AML-193 (cell line): Measurements from ENCODE around the gene SORCS2.

Experiments used
- DNase-seq, 2 experiments: peaks; one replicate each; lab custom pipeline; 2025; lab: John Stamatoyannopoulos, UW

The SORCS2 gene

GRCh38 chr4:7244331-7244665 lies 52.0 kb downstream of the SORCS2 start:
- DNase-seq = no peak

- no peak for DNase-seq
Observed at GRCh38 chr4:7244751-7245320, 52.5 kb downstream of the SORCS2 start.

GRCh38 chr4:7247521-7247920 lies 55.2 kb downstream of the SORCS2 start:
- no peak for DNase-seq

- no peak for DNase-seq
Observed at GRCh38 chr4:7247946-7248345, 55.6 kb downstream of the SORCS2 start.

- no peak for DNase-seq
Observed at GRCh38 chr4:7248857-7249256, 56.5 kb downstream of the SORCS2 start.

GRCh38 chr4:7251321-7251720 lies 59.0 kb downstream of the SORCS2 start:
- no peak for DNase-seq

- DNase-seq = no peak
Observed at GRCh38 chr4:7252051-7252450, 59.7 kb downstream of the SORCS2 start.

GRCh38 chr4:7252510-7253340 lies 60.4 kb downstream of the SORCS2 start:
- no peak for DNase-seq

- DNase-seq = no peak
Observed at GRCh38 chr4:7253341-7253700, 61.0 kb downstream of the SORCS2 start.

GRCh38 chr4:7253837-7254236 lies 61.5 kb downstream of the SORCS2 start:
- no peak for DNase-seq

GRCh38 chr4:7254736-7255487 lies 62.6 kb downstream of the SORCS2 start:
- no peak for DNase-seq

GRCh38 chr4:7255488-7255881 lies 63.1 kb downstream of the SORCS2 start:
- DNase-seq = no peak

- DNase-seq = no peak
Observed at GRCh38 chr4:7255996-7256395, 63.7 kb downstream of the SORCS2 start.

GRCh38 chr4:7256984-7257810 lies 64.9 kb downstream of the SORCS2 start:
- DNase-seq = no peak

- DNase-seq = no peak
Observed at GRCh38 chr4:7259039-7259438, 66.7 kb downstream of the SORCS2 start.

GRCh38 chr4:7260569-7260968 lies 68.2 kb downstream of the SORCS2 start:
- DNase-seq = no peak

- DNase-seq = no peak
Observed at GRCh38 chr4:7261087-7261486, 68.7 kb downstream of the SORCS2 start.

- DNase-seq = no peak
Observed at GRCh38 chr4:7261536-7261935, 69.2 kb downstream of the SORCS2 start.

- DNase-seq = no peak
Observed at GRCh38 chr4:7262134-7262533, 69.8 kb downstream of the SORCS2 start.

GRCh38 chr4:7263166-7263565 lies 70.8 kb downstream of the SORCS2 start:
- no peak for DNase-seq

GRCh38 chr4:7264694-7265093 lies 72.4 kb downstream of the SORCS2 start:
- no peak for DNase-seq

GRCh38 chr4:7266525-7267292 lies 74.4 kb downstream of the SORCS2 start:
- DNase-seq = no peak
